Kidney (tissue), 14 donors: Measurements from ENCODE around the gene GRK4. TPM values are rescaled to one million over a fixed set of nuclear protein-coding genes. Genes with fewer than 3 reads are reported as not detected.
A peak's percentile ranks its signal among the peaks of the same experiment; 100 is the strongest.

Source experiments
- DNase-seq, 5 donors: peaks; one replicate each; pipeline ENCODE4 v3.0.0-alpha.2; 2013 to 2020
- FAIRE-seq: peaks from 2 replicates; lab custom pipeline; 2012; peaks lifted over from hg19 to GRCh38; lab: Jason Lieb, UNC
- H3K27ac ChIP-seq, 2 donors: one replicate each; pipeline ENCODE4 v1.7.0; 2013; ENCODE audit warnings: low read depth in 2 of 2, low read length in 2 of 2, inconsistent platforms in 1 of 2
- H3K27me3 ChIP-seq: one replicate; pipeline ENCODE4 v1.7.1; 2013; ENCODE audit warnings: low read length, inconsistent platforms; ENCODE audit not compliant: control insufficient read depth, insufficient read depth
- H3K36me3 ChIP-seq, 3 donors: one replicate each; pipeline versions ENCODE4 v1.7.0 to v1.7.1; 2013; ENCODE audit warnings: low read length in 3 of 3, control low read depth in 1 of 3, inconsistent platforms in 1 of 3; ENCODE audit not compliant: insufficient read depth in 3 of 3, control insufficient read depth in 2 of 3
- H3K4me1 ChIP-seq, 3 donors: one replicate each; pipeline versions ENCODE4 v1.7.0 to v1.7.1; 2013; ENCODE audit warnings: low read length in 3 of 3, inconsistent platforms in 1 of 3, low read depth in 1 of 3; ENCODE audit not compliant: control insufficient read depth in 2 of 3, insufficient read depth in 2 of 3
- H3K4me3 ChIP-seq, 3 donors: one replicate each; pipeline versions ENCODE4 v1.7.0 to v1.8.1; 2013; ENCODE audit warnings: low read length in 3 of 3, control low read depth in 1 of 3, inconsistent platforms in 1 of 3
- H3K9ac ChIP-seq, 3 donors: one replicate each; pipeline versions ENCODE4 v1.7.0 to v1.7.1; 2013; ENCODE audit warnings: low read length in 3 of 3, control low read depth in 1 of 3, inconsistent platforms in 1 of 3
- H3K9me3 ChIP-seq, 3 donors: one replicate each; pipeline versions ENCODE4 v1.7.0 to v1.7.1; 2013; ENCODE audit warnings: low read length in 3 of 3, control low read depth in 1 of 3, inconsistent platforms in 1 of 3; ENCODE audit not compliant: control insufficient read depth in 2 of 3, insufficient read depth in 1 of 3
- CTCF ChIP-seq: IDR thresholded peaks from 3 replicates; pipeline ENCODE4 v1.5.1; 2012; ENCODE audit warnings: mild to moderate bottlenecking, moderate library complexity, borderline replicate concordance; ENCODE audit not compliant: insufficient read depth; ENCODE audit errors: extremely low read depth
- intact Hi-C: fragments of 100-400 bp; cut with DNase I; formaldehyde crosslinking; loops from one replicate; pipeline ENCODE4 v1.11.1; 2022
- polyA plus RNA-seq: library from polyadenylated mRNA; stranded (reverse); fragments of 350-450 nt; fragmentation: Illumina TruSeq; extraction: RNeasy Lipid Tissue Mini Kit (QIAGEN cat#74804); gene quantifications from one replicate; pipeline ENCODE4 v1.2.3, GENCODE V29; 2014; ENCODE audit warnings: low read depth, low replicate concordance; ENCODE audit not compliant: insufficient read depth
- total RNA-seq: library from RNA; stranded (reverse); fragmentation: NEBNext Ultra II Directional; extraction: Animal tissue kit (Norgen Biotek cat#: 25700); gene quantifications from one replicate; pipeline ENCODE4 v1.2.1, GENCODE V29; 2021
- donor health status: control.
- donor health status: control.
- donor health status: control.
- donor health status: control.
- donor health status: control.
- donor health status: DM: yes; HTN: yes; CAD: no.
- donor health status: Normal renal cell carcinoma (clear cell type).

Gene GRK4
- total and polyA plus RNA-seq, 2 donors from 2014 or later = 4.3 TPM

DNA sequence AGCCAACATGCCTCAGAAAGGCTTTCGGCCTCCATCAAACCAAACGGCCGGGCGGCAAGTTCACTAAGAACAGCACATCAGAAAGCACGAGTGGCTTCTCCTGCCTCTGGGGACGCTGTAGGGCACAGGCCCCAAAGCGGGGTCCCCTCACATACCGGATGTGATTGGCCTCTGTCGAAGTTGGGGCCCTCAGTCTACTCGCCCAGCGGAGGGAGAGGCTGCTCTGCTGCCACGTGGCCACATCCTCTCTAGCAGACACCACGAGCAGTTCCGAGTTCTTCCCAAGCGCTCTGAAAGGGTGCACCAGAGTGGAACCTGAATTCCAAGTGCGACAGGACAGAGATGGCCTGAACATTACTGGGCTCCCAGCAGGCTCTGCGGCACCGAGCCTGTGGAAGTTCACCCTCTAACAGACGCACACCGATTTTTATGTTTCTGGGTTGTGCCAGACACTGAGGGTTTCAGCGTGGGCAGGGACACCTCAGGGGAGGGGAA lies 21.3 kb upstream of the GRK4 start:
- no peaks in the 10 kb centered on the region for H3K27me3 ChIP-seq
- intact Hi-C loops = no loop called here
- TF ChIP-seq CTCF = no peak
- peaks cover 4 to 67% (median 33%) of the 10 kb centered on the region in 3 donors for H3K36me3 ChIP-seq
- no peak overlapping the region for H3K9ac ChIP-seq
- DNase-seq (no peak), FAIRE-seq (no peak)
- no peak overlapping the region for H3K27ac ChIP-seq
- peaks cover 0 to 9% (median 0%) of the 10 kb centered on the region in 3 donors for H3K4me1 ChIP-seq
- no peak overlapping the region for H3K4me3 ChIP-seq
- H3K9me3 ChIP-seq = no peaks in the 10 kb centered on the region

- H3K9ac ChIP-seq = no peak overlapping the region
- H3K27ac ChIP-seq = no peak overlapping the region
- DNase-seq = peak in 2 of 5 donors; percentile 38 to 85
- no peak overlapping the region for H3K4me3 ChIP-seq
- FAIRE-seq = no peak
- peaks cover 0 to 5% (median 0%) of the 10 kb centered on the region in 3 donors for H3K4me1 ChIP-seq
- intact Hi-C loops = no loop called here
- H3K36me3 ChIP-seq = peaks cover 6 to 67% (median 38%) of the 10 kb centered on the region in 3 donors
- no peaks in the 10 kb centered on the region for H3K27me3 ChIP-seq
- H3K9me3 ChIP-seq = no peaks in the 10 kb centered on the region
- TF ChIP-seq CTCF = no peak
These were observed 20.6 kb upstream of the GRK4 start for GRCh38 chr4:2942532-2943363.

DNA sequence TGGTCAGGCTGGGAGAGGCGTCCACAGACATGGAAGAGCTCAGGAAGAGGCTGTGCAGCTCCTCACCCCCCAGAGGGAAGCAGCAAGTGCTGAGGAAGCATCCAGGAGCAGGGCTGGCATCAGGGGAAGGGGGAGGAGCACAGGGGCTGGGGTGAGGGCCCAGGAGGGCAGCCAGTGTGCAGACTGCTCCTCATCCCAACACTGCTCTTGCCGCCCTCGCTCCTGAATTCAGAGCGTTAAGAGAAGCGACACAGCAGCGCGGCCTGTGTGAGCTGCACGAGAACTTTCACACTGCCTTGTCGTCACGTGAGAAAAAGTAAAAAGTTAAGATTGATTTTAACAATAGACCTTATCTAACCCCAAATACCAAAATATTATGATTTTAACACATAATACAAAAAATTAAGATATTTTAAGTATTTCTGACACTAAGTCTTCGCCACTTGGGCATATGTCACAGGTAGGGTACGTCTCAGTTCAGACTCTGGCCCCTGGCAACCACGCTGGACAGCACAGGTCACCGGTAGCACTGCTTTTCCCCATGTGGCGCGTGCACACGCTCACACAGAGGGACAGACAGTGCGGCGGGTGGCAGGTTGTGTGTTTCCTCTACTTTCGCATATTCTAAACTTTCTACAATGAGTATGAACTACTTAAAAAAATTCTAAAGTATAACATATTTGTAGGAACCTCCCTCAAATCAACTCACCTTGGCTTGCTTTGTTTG lies 19.8 kb upstream of the GRK4 start:
- Histone ChIP-seq H3K9me3 (no peaks in the 10 kb centered on the region), H3K36me3 (peaks cover 6 to 71% (median 41%) of the 10 kb centered on the region in 3 donors), H3K9ac (no peak overlapping the region), H3K4me3 (no peak overlapping the region), H3K4me1 (peaks cover 0 to 6% (median 0%) of the 10 kb centered on the region in 3 donors), H3K27ac (no peak overlapping the region), H3K27me3 (no peaks in the 10 kb centered on the region)
- TF ChIP-seq CTCF = no peak
- DNase-seq (peak in 1 of 5 donors; percentile 31), FAIRE-seq (no peak)
- intact Hi-C loops = no loop called here
